Right atrium auricular region (tissue), 2 donors: ENCODE measurements around the gene IGF2. TPM values are rescaled to one million over a fixed set of nuclear protein-coding genes. Genes with fewer than 3 reads are reported as not detected.
A peak's percentile ranks its signal among the peaks of the same experiment; 100 is the strongest.

Experiments used
- DNase-seq: peaks from one replicate; pipeline ENCODE4 v3.0.0-alpha.2; 2019; ENCODE audit warnings: low spot score
- H3K27ac ChIP-seq, 2 donors: fragments of 200-600 bp; sonication (generic); 1 replicate in 1 of 2; 2 replicates in 1 of 2; pipeline ENCODE4 v1.5.1; 2016 to 2019
- H3K27me3 ChIP-seq, 2 donors: fragments of 200-600 bp; sonication (generic); one replicate each; pipeline versions ENCODE4 v1.5.1 to v1.6.0; 2017 to 2019
- H3K36me3 ChIP-seq: fragments of 200-600 bp; sonication (generic); one replicate; pipeline ENCODE4 v1.5.1; 2016
- H3K4me1 ChIP-seq, 2 donors: fragments of 200-600 bp; sonication (generic); one replicate each; pipeline versions ENCODE4 v1.5.1 to v1.6.0; 2017 to 2019
- H3K4me3 ChIP-seq, 2 donors: fragments of 200-600 bp; sonication (generic); 1 replicate in 1 of 2; 2 replicates in 1 of 2; pipeline ENCODE4 v1.5.1; 2017 to 2019; ENCODE audit warnings: mild to moderate bottlenecking in 1 of 2, moderate library complexity in 1 of 2
- H3K9me3 ChIP-seq, 2 donors: fragments of 200-600 bp; sonication (generic); one replicate each; pipeline ENCODE4 v1.5.1; 2019
- CTCF ChIP-seq, 2 donors: fragments of 200-600 bp; sonication (generic); IDR thresholded peaks; one replicate each; pipeline ENCODE4 v1.5.1; 2019; ENCODE audit warnings: antibody characterized with exemption in 2 of 2
- total RNA-seq, 2 donors: library from RNA; depleted of rRNA; stranded (reverse); fragments of >200 nt; gene quantifications; one replicate each; pipeline ENCODE4 v1.1.0, GENCODE V29; 2016

Gene IGF2
- total RNA-seq, 2 donors from 2014 or later: 43.2 to 61.9 TPM

DNA sequence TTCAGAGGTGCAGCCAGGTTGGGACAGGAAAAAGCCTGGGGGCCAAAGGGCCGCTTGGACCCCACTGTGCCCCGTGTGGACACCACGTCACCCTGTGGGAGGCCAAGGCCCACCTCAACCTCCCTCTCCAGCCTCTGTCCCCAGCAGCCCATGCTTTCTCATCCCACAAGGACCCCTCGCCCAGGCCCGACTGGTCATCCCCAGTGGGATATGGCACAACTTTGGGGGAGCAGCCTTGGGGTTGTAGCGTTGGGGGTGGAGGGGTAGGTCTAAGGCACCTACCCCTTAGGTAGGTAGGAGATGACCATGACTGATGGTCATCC, 44.0 kb downstream of the IGF2 start:
- H3K27me3 ChIP-seq: no peaks in the 10 kb centered on the region
- peaks cover 0 to 65% of the 10 kb centered on the region in 2 donors for H3K4me1 ChIP-seq
- no peak overlapping the region for H3K27ac ChIP-seq
- no peak overlapping the region for H3K4me3 ChIP-seq
- TF ChIP-seq CTCF (IDR thresholded peaks at IDR 0.05): no peak
- H3K36me3 ChIP-seq: no peaks in the 10 kb centered on the region
- no peak for DNase-seq
- no peaks in the 10 kb centered on the region for H3K9me3 ChIP-seq

DNA sequence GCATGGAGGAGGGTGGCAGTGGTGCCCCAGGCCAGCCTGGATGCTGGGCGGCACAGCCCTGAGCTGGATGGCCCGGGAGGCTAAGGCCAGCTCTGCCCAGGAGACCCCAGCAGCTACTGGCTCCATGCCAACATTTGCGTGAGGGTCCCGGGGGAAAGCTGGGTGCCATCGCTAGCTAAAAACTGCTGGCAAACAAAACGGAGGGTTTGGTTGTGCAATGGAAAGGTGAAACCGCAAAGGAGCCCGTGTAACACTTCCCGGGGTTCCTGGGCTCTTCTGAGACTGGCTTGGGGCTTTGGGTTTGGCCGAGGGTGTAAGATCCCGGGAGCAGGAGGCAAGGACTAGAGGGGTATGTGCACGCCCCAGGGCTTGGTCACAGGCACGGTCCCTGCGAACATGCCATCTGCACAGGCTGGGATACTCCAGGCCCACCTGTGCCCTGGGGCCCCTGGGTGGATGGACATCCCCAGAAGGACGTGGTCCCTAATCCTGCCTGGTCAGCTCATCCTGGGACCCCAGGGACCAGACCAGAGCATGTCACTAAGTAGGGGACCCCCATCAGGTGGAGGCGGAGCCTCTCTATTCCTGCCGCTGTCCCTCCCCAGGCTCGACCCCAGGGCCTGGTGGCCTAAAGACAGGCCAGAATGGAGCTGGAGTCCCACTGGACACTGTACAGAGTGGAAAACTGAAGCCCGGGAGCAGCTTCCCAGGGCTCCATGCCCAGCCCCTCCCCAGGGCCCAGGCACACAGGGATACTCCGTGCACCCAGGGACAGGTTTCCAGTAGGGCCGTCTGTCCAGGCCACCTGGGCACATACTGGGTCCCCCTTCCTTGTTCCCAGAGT, 44.6 kb downstream of the IGF2 start:
- TF ChIP-seq CTCF (IDR thresholded peaks at IDR 0.05): no peak
- Histone ChIP-seq H3K36me3 (no peaks in the 10 kb centered on the region), H3K9me3 (no peaks in the 10 kb centered on the region), H3K4me1 (peaks cover 0 to 60% of the 10 kb centered on the region in 2 donors), H3K27ac (peak overlapping the region in 1 of 2 donors; percentile 16), H3K27me3 (no peaks in the 10 kb centered on the region), H3K4me3 (no peak overlapping the region)
- DNase-seq: no peak

- TF ChIP-seq CTCF (IDR thresholded peaks at IDR 0.05): no peak
- Histone ChIP-seq H3K27me3 (no peaks in the 10 kb centered on the region), H3K4me3 (no peak overlapping the region), H3K36me3 (no peaks in the 10 kb centered on the region), H3K27ac (peak overlapping the region; percentile 38 to 70), H3K9me3 (no peaks in the 10 kb centered on the region), H3K4me1 (peaks cover 0 to 52% of the 10 kb centered on the region in 2 donors)
- no peak for DNase-seq
These were observed 45.4 kb downstream of the IGF2 start for GRCh38 chr11:2093575-2094353.

DNA sequence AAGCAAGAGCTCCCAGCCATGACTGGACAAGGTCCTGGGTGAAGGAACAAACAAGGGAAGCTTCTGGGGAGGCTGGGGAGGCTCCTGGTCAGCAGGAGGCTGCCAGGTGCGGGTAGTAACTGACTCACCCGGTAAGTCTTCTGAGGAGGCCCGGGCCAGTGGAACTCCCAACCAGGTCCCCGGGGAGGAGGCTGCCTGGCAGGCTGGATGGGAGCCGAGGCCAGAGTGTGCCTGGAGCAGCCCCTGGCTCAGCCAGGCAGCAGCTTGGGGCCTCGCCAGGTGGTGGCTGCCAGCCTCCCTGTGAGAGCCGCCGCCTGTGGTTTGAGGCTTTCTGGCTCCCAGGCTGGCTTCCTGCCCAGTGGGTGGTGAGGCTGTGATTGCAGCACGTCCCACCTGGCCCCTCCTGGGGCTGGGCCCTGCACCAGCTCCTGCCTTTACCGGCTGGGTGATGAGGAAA, 46.2 kb downstream of the IGF2 start:
- H3K27ac ChIP-seq: peak overlapping the region; percentile 38 to 70
- H3K36me3 ChIP-seq: no peaks in the 10 kb centered on the region
- no peaks in the 10 kb centered on the region for H3K27me3 ChIP-seq
- peaks cover 0 to 44% of the 10 kb centered on the region in 2 donors for H3K4me1 ChIP-seq
- no peak for DNase-seq
- H3K9me3 ChIP-seq: no peaks in the 10 kb centered on the region
- no peak for TF ChIP-seq CTCF (IDR thresholded peaks at IDR 0.05)
- H3K4me3 ChIP-seq: no peak overlapping the region

- H3K27me3 ChIP-seq: no peaks in the 10 kb centered on the region
- H3K4me1 ChIP-seq: peaks cover 0 to 39% of the 10 kb centered on the region in 2 donors
- H3K27ac ChIP-seq: peak overlapping the region in 1 of 2 donors; percentile 70
- no peak overlapping the region for H3K4me3 ChIP-seq
- no peaks in the 10 kb centered on the region for H3K36me3 ChIP-seq
- no peak for DNase-seq
- TF ChIP-seq CTCF (IDR thresholded peaks at IDR 0.05): no peak
- H3K9me3 ChIP-seq: no peaks in the 10 kb centered on the region
These were observed 46.7 kb downstream of the IGF2 start for GRCh38 chr11:2092464-2092910.
